PC-3 (cell line): ENCODE measurements around the gene LYRM4.

ENCODE experiments used
- EZH2 ChIP-seq: fragments of 300-600 bp; sonication (generic); IDR thresholded peaks from one replicate; pipeline ENCODE4 v1.6.1; 2017; ENCODE audit warnings: antibody characterized with exemption, mild to moderate bottlenecking, low read length; ENCODE audit not compliant: unreplicated experiment
- TF ChIP-seq, protein P1 (sequence below): fragments of 300-600 bp; sonication (generic); conservative IDR thresholded peaks from 2 replicates; pipeline ENCODE4 v1.5.1; 2017; ENCODE audit warnings: antibody characterized with exemption, low read depth, mild to moderate bottlenecking, low read length

DNA sequence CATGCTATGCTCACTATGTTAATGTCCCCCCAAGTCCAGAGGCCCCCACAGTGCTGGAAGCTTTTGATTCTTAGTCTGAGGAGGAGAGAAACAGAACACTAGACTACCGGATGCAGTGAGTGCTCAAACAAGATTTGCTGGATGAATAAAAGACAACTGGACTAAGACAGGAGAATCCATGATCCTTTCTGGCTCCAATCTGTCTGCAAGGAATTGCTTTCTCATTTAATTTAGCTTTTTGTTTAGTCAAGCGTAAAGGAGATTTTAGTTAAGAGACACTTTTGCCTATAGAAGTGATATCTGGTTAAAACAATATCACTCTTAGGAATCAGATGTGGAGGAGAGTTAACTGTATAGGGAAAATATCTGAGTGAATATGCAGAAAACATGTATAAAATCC is 13.5 kb downstream of the LYRM4 start:
- TF ChIP-seq, protein P1, sequence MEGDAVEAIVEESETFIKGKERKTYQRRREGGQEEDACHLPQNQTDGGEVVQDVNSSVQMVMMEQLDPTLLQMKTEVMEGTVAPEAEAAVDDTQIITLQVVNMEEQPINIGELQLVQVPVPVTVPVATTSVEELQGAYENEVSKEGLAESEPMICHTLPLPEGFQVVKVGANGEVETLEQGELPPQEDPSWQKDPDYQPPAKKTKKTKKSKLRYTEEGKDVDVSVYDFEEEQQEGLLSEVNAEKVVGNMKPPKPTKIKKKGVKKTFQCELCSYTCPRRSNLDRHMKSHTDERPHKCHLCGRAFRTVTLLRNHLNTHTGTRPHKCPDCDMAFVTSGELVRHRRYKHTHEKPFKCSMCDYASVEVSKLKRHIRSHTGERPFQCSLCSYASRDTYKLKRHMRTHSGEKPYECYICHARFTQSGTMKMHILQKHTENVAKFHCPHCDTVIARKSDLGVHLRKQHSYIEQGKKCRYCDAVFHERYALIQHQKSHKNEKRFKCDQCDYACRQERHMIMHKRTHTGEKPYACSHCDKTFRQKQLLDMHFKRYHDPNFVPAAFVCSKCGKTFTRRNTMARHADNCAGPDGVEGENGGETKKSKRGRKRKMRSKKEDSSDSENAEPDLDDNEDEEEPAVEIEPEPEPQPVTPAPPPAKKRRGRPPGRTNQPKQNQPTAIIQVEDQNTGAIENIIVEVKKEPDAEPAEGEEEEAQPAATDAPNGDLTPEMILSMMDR: no peak
- TF ChIP-seq EZH2: no peak
